HG03139 (cell line): ENCODE results near the gene SERP2.

Source experiments
- ATAC-seq: cut with Tn5 transposase; IDR thresholded peaks from one replicate; pipeline ENCODE4 v1.9.1; 2021; ENCODE audit not compliant: unreplicated experiment

SERP2 gene

GRCh38 chr13:44409595-44409994, 36.0 kb downstream of the SERP2 start:
- ATAC-seq = no peak

GRCh38 chr13:44410328-44410859, 36.8 kb downstream of the SERP2 start:
- no peak for ATAC-seq

GRCh38 chr13:44411841-44412240, 38.2 kb downstream of the SERP2 start:
- no peak for ATAC-seq

- no peak for ATAC-seq
Observed at GRCh38 chr13:44412346-44412935, 38.8 kb downstream of the SERP2 start.

- no peak for ATAC-seq
Observed at GRCh38 chr13:44413095-44413494, 39.5 kb downstream of the SERP2 start.

GRCh38 chr13:44414716-44415115, 41.1 kb downstream of the SERP2 start:
- ATAC-seq = no peak

GRCh38 chr13:44415815-44416214, 42.2 kb downstream of the SERP2 start:
- ATAC-seq = no peak

- ATAC-seq = no peak
Observed at GRCh38 chr13:44416301-44416700, 42.7 kb downstream of the SERP2 start.

- no peak for ATAC-seq
Observed at GRCh38 chr13:44416744-44417143, 43.1 kb downstream of the SERP2 start.

GRCh38 chr13:44417446-44417845, 43.8 kb downstream of the SERP2 start:
- ATAC-seq = no peak

GRCh38 chr13:44417876-44418275, 44.3 kb downstream of the SERP2 start:
- ATAC-seq = no peak

GRCh38 chr13:44420376-44421220, 47.0 kb downstream of the SERP2 start:
- no peak for ATAC-seq

GRCh38 chr13:44421853-44422525, 48.4 kb downstream of the SERP2 start:
- no peak for ATAC-seq

- ATAC-seq = no peak
Observed at GRCh38 chr13:44422755-44423643, 49.4 kb downstream of the SERP2 start.

GRCh38 chr13:44423824-44424223, 50.2 kb downstream of the SERP2 start:
- no peak for ATAC-seq

- no peak for ATAC-seq
Observed at GRCh38 chr13:44425041-44425814, 51.6 kb downstream of the SERP2 start.

- ATAC-seq = no peak
Observed at GRCh38 chr13:44425815-44426078, 52.1 kb downstream of the SERP2 start.

GRCh38 chr13:44426461-44426860, 52.8 kb downstream of the SERP2 start:
- no peak for ATAC-seq

GRCh38 chr13:44429311-44429710, 55.7 kb downstream of the SERP2 start:
- no peak for ATAC-seq

GRCh38 chr13:44431150-44431549, 57.5 kb downstream of the SERP2 start:
- no peak for ATAC-seq
